Subcutaneous adipose tissue (tissue), 4 donors: Measurements from ENCODE around the gene CDCP1. TPM values are rescaled to one million over a fixed set of nuclear protein-coding genes. Genes with fewer than 3 reads are reported as not detected.

Source experiments
- total RNA-seq, 4 donors: library from RNA; depleted of rRNA; stranded (reverse); fragments of >200 nt; gene quantifications; one replicate each; pipeline ENCODE4 v1.1.0, GENCODE V29; 2016
- TF ChIP-seq, protein P1 (sequence below): fragments of 450-650 bp; IDR thresholded peaks from one replicate; pipeline ENCODE4 v1.5.1; 2016; ENCODE audit warnings: low read depth, mild to moderate bottlenecking, control low read depth, antibody characterized with exemption, moderate library complexity

The CDCP1 gene
- total RNA-seq, 4 donors from 2014 or later = 0.19 to 11.6 (median 2.1) TPM

DNA sequence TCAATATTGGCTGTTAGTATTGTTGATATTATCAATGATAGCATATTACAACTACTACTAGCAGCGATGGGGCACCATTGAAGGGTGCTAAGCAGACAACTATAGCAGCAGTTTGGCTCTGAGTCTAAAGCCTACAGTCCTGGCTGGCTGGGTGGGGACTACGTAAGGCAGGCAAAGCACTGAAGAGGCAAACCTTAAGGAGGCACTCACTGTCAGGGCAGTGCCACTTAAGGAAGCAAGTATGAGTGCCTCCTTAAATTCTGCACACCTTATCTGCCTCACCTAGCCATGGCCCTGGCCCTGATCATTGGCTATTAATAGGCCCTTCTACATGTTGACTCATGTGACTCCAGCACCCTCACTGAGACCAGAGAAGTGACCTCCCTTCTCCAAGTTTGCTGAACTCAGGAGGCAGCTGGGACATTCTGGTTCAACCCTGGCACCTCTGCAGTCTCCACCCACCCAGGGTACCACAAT is 20.6 kb downstream of the CDCP1 start:
- TF ChIP-seq, protein P1, sequence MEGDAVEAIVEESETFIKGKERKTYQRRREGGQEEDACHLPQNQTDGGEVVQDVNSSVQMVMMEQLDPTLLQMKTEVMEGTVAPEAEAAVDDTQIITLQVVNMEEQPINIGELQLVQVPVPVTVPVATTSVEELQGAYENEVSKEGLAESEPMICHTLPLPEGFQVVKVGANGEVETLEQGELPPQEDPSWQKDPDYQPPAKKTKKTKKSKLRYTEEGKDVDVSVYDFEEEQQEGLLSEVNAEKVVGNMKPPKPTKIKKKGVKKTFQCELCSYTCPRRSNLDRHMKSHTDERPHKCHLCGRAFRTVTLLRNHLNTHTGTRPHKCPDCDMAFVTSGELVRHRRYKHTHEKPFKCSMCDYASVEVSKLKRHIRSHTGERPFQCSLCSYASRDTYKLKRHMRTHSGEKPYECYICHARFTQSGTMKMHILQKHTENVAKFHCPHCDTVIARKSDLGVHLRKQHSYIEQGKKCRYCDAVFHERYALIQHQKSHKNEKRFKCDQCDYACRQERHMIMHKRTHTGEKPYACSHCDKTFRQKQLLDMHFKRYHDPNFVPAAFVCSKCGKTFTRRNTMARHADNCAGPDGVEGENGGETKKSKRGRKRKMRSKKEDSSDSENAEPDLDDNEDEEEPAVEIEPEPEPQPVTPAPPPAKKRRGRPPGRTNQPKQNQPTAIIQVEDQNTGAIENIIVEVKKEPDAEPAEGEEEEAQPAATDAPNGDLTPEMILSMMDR = no peak

DNA sequence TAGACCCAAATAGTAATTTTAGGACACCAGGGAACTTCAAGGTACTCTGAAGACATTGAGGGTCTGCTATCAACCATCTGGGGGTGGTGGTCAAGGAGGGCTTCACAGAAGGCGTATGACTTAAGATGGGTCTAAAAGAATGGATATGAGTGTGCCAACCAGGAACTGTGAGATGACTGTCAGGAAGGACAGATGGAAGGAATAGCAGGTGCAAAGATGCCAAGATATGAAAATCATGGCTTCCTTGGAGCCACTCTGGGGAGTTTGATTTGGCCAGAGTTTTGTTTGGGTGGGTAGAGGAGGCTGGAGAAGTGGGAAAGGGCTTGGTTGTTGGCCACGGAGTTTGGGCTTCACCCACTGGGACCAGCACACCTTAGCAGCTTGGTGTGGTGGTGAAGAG is 21.2 kb downstream of the CDCP1 start:
- TF ChIP-seq, protein P1 = no peak

DNA sequence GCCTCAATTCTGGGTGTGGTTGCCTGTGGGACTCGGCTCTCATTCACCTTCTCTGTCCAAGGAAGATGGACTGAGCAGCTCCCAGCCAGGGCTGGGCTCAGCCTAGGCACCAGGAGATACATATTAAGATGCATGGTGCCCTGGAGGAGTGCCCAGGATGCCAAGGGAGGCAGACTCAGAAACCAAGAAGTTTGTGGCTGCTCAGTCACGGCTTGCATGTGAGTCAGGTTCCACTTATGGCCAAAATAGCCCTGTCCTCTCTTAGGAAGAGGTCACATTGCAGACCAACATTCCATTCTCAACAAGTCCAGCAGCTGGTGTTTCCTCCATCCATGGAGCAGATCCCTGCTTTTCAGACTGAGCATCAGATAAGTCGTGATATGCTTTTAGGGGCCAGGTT is 21.8 kb downstream of the CDCP1 start:
- TF ChIP-seq, protein P1 = no peak

DNA sequence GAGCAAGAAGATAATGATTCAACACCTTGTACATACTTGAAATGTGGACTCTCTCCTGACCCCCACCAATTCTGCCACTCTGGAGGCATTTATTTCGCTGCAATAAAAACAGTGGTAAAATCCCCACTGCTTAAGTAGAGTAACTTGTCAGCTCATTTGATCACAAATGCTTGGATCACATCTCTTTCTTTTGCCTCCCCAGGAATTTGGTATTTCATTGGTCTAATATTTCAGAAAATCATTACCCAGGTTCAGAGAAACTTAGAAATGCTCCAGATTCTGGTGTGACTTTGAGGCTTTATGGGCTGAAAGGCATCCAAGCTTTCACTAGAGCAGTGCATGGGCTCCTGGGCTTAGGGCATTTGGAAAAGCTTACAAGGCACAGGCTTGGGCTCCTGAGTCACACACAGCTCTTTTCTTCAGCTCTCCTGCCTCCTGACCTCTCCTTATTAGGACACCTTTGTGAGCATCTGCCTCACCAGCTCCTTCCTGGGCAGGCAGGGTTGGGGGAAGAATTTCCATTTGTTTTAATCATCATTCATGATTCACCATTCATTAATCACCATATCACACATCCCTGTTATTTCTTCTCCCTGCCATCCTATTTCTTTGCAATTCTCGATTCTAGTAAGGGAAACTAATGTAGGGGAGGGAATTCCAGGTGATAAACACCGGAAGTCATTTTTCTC is 22.5 kb downstream of the CDCP1 start:
- TF ChIP-seq, protein P1 = no peak

DNA sequence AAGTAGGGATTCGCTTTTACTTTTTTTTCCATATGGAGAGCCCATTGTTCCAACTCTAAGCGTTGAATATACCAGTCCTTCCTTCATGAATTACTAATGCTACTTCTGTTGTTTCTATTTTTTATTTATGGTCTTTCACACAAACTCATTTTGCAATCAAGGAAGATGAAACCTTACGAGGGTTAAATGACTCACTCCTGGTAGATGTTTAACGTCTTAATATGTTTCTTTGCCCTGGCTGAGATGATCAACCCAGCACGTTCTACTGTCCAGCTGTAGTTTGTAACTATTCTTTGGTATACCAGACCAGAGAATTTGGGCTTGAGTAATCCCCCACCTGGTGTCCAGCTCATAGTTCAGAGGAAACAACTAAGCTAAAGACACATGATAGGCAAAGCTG is 23.1 kb downstream of the CDCP1 start:
- TF ChIP-seq, protein P1 = no peak

DNA sequence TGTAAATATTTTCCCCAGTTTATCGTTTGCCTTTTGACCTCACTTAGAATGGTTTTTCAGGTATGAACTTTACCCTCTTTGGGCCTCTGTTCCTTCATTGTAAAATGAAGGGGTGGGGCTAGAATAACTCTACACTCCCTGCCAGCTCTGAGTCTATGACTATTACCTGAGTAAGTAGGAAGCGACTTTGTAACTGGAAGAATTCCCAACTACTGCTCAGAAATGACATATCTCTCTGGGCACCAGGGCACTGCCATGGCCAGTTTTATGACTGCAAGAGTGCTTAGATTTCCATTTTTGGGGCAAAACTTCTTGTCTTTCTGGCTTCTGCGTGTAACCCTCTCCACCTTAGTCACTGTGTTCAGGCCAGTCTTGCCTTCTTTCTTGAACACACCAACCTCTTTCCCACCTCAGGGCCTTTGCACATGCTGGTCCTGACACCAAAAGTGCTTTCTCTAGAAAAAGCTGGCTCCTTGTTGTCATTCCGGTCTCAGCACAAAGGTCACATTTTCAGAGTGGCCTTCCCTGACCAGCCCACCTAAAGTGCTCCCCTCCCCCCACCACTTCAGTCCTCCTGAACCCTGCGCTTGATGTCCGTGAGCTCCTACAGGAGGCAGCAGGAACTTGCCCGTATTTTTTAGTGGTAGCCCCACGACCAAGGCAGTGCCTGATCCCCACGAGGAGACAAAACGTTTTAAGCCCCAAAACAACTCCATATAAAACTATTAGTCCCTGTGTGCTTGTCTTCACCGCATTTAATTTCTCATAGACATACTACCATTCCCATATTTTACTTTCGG is 25.6 kb downstream of the CDCP1 start:
- TF ChIP-seq, protein P1 = no peak

DNA sequence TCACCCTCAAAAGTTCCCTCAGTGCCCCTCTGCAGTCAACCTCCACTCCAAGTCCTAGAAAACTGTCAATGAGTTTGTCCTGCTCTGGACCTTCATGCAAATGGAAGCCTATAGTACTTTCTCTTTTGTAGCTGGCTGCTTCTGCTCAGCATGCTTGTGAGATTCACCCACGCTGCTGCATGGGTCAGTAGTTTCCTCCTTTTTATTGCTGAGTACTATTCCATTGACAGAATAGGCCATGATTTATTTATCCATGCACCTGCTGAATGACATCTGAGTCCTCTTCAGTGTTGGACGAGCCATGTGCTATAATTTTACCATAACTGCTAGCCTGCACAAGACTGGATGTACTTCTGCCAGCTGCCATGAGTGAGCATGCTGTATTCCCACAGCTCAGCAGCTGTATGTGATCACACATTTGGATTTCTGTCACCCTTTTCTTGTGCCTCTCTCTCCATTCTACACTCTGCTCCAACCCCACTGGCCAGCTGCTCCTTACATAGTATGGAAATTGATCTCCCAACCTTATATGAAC is 26.3 kb downstream of the CDCP1 start:
- TF ChIP-seq, protein P1 = no peak
